Tibial nerve (tissue), 4 donors: ENCODE results near the gene ELAVL1.

Source experiments
- CTCF ChIP-seq, 5 experiments: fragments of 200-600 bp in 3 of 5; fragments of 450-650 bp in 2 of 5; sonication (generic) in 3 of 5; IDR thresholded peaks; one replicate each; pipeline ENCODE4 v1.5.1; 2016 to 2019; ENCODE audit warnings: antibody characterized with exemption in 5 of 5, mild to moderate bottlenecking in 3 of 5, moderate library complexity in 2 of 5
- EP300 ChIP-seq, 2 donors: sonication (generic); formaldehyde crosslinking; IDR thresholded peaks; one replicate each; pipeline ENCODE4 v1.6.1; 2017; ENCODE audit warnings: antibody characterized with exemption in 2 of 2, mild to moderate bottlenecking in 1 of 2
- POLR2A ChIP-seq, 2 donors: fragments of 450-650 bp; IDR thresholded peaks; one replicate each; pipeline ENCODE4 v1.6.1; 2017; ENCODE audit warnings: antibody characterized with exemption in 2 of 2, mild to moderate bottlenecking in 2 of 2, moderate library complexity in 2 of 2

GRCh38 chr19:7926021-7926726, 79.3 kb downstream of the ELAVL1 start, which contains the start of gene CTXN1:
- TF ChIP-seq CTCF (IDR thresholded peaks at IDR 0.05) (no peak), POLR2A (IDR thresholded peaks at IDR 0.05) (no peak), EP300 (IDR thresholded peaks at IDR 0.05) (no peak)
